HT-29 (cell line): Measurements from ENCODE around the gene CALM1. TPM values are rescaled to one million over a fixed set of nuclear protein-coding genes. Genes with fewer than 3 reads are reported as not detected.

Experiments used
- DNase-seq: peaks from one replicate; pipeline ENCODE4 v3.0.0-alpha.2; 2015; ENCODE audit warnings: low spot score
- total RNA-seq: library from RNA; depleted of rRNA; stranded (reverse); fragments of >200 nt; shearing (Covaris generic); gene quantifications from 2 replicates; pipeline ENCODE4 v1.2.3, GENCODE V29; 2014; rRNA removed

The CALM1 gene
- total RNA-seq: 735 and 752 TPM in 2 replicates

DNA sequence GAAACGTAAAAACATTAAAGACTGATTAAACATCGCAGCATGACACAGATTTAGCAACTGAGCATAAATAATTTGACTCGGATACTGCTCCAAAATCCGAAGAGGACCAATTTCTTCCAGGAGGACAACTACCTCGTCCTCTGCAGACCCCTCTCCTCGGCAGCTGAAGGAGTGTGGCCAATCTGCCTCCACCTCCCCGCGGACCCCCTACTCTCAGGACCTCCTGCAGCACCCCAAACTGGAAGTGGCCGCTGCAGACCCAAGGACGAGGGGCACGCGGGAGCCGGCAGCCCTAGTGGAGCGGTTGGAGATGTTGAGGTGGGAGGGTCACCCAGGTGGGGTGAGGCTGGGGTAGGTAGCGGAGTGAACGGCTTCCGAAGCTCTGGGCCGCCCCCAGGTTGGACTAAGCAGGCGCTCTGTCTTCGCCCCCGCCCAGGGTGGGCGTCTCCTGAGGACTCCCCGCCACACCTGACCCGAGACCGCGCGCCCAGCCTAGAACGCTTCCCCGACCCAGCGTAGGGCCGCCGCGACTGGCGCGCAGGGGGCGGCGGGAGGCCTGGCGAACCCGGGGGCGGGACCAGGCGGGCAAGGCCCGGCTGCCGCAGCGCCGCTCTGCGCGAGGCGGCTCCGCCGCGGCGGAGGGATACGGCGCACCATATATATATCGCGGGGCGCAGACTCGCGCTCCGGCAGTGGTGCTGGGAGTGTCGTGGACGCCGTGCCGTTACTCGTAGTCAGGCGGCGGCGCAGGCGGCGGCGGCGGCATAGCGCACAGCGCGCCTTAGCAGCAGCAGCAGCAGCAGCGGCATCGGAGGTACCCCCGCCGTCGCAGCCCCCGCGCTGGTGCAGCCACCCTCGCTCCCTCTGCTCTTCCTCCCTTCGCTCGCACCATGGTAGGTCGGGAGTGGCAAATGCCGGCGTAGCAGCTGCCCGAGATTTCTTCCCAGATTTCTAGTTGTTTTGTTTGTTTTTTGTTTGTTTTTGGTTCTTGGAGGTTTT is at the start of gene CALM1:
CALM1 (plus strand) TSS at position 689 of the 999 bp plus-strand sequence; CDS start at position 891, 202 bp downstream.
- DNase-seq: peak; percentile 70

DNA sequence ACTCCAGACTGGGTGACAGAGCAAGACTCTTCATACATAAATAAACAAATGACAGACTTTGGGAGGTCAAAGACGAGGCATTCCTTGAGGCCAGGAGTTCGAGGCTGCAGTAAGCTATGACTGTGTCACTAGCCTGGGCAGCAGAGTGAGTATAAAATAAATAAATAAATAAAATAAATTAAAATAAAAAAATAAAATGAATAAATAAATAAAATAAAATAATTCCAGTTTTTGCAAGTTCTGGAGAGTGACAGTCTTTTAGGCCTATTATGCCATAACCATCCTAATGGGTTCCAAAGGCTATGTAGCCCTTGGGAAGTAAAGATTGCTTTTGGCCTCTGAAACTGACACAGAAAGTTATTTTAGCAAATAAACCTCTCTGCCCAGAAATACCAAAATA is 48.6 kb upstream of the CALM1 start:
- DNase-seq: no peak

DNA sequence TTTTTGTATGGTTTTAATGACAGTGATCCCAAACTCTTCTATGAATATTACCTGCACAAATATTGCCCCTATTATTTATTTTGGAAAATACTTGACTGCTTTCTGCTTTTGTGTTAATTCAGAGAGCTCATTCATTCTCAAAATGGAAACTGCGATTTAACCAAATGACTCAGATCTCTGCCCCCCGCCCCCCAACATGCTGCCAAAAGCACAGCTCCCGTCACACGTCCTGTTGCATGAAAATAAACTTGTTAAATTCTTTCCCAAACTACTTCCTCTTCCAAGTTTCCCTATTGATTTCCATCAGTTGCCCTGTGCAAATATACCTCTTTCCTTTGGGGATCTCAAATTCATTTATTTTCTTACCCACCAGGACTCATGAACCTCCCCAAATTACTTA is 47.1 kb upstream of the CALM1 start:
- DNase-seq: no peak

DNA sequence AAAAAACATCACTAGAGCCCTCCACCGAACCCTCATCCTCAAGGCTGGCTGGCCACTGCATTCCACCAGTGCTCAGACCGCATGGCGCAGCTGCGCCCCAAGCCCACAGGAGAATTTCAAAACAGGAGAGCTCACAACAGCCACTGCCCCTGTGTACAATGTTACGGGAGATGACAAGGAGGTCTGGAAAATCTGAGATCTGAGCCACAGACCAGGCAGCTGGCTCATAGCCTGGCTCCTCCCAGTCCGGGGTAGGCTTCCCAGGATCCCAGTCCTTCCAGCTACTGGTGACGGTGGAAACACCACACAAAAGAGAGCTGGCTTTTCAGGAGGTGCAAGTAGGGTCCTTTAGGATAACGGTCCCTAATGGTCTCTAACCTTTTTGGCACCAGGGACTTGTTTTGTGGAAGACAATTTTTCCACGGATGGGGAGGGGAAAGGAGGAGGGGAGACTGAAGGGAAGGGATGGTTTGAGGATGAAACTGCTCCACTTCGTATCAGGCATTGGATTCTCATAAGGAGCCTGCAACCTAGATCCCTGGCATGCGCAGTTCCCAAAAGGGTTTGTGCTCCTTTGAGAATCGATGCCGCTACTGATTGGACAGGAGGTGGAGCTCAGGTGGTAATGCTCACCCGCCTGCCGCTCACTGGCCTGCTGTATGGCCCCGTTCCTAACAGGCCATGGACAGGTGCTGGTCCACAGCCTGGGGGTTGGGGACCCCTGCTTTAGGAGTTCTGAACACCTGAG is 42.1 kb upstream of the CALM1 start:
- DNase-seq: no peak

DNA sequence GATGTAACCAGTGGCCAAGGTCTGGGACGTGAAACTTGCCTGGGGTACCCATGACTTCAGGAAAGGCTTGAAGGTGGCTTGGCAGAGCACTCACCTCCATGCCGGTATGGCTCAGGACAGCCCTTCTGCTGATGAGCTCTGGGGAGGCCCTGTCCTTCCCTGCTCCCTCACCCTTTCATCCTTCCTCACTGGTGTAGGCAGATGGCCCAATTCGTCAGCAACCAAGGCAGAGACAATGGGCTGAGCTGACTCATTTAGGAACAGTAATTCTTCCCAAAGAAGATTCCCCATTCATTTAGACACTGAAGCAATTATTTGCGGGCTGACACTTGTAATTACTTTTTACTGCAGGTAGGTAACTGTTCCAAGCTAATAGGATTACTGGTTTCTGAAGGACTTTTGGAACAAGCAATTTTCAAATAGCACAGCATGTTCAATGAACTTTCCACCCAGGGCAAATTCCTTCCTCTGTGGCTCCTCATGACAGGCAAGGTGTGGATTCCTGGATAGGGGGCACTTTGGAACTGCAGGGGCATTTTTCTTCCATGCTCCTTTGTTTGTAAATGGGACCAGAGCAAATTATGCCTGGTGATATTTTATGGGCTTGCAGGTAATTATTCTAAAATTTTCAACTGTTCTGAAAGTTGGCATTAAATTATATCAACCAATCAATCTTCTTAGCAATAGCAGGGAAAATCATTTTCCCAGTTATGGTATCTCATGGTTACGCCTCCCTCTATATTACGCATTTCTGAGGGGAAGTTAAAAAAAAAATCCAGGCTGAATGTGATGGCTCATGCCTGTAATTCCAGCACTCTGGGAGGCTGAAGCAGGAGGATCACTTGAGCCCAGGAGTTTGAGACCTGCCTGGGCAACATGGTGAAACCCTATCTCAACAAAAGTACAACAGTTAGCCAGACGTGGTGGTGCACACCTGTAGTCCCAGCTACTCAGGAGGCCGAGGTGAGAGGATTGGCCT is 41.0 kb upstream of the CALM1 start:
- DNase-seq: no peak

DNA sequence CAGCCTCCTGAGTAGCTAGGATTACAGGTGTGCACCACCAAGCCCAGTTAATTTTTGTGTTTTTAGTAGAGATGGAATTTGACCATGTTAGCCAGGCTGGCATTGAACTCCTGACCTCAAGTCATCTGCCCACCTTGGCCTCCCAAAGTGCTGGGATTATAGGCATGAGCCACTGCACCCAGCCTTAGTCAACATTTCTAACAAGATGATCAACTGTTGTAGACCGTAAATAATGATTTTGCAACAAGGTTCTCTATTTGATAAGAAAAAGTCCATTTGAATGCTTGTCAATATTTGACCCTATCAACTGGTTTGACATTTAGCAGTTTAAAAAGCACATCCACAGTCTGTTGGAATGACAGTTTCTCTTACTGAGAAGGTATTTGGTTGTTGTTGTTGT is 39.9 kb upstream of the CALM1 start:
- no peak for DNase-seq

DNA sequence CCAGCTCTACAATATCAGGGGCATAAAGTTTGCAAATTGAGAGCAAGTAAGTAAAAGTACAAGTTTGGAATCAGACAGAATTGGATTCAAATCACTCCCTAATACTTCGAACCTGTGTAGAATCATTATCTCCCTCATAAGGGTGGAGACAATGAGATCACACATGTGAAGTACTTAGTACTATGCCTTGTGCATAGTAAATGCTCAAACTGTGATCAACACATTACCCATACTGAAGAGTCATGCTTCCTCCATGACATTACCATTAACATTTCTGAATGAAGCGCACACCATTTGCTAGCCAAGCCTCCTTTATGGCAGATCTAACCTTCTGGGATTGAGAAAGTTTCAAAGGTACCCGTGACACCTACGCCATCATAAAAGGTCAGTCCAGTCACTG is 38.5 kb upstream of the CALM1 start:
- DNase-seq: no peak

DNA sequence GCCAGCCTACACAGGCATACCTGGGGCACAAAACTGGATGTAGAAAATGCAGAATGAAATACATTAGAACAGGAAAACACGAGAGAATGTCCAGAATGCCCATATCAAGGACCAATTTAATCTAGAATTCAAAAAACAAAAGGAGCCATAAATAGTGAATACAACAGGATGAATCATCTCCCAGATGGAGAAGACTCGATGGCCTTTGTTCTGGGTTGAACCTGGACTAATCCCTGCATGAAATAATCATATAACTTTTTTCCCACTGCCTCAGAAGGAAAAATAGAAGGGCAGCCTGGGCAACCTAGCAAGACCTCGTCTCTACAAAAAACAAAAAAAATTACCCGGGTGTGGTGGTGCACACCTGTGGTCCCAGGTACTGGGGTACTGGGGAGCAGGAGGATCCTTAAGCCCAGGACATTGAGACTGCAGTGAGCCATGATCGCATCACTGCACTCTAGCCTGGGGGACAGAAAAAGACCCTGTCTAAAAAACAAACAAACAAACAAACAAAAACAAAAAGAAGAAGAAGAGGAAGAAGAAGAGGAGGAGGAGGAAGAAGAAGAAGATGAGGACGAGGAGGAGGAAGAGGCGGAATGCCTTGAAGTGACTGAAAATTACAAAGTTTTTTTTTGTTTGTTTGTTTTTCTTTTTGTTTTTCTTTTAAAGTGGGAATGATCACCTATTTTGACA is 34.8 kb upstream of the CALM1 start:
- DNase-seq: no peak

DNA sequence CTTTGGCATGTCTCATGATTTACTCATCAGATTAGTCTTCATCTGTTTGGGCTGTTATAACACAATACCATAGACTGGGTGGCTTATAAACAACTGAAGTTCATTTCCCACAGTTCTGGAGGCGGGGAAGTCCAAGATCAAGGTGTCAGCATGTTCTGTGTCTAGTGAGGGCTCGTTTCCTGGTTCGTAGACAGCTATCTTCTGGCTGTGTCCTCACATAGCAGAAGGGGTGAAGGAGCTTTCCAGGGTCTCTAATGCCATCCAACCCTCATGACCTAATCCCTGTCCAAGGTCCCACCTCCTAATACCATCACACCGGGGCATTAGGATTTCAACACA is 34.3 kb upstream of the CALM1 start:
- DNase-seq: no peak

DNA sequence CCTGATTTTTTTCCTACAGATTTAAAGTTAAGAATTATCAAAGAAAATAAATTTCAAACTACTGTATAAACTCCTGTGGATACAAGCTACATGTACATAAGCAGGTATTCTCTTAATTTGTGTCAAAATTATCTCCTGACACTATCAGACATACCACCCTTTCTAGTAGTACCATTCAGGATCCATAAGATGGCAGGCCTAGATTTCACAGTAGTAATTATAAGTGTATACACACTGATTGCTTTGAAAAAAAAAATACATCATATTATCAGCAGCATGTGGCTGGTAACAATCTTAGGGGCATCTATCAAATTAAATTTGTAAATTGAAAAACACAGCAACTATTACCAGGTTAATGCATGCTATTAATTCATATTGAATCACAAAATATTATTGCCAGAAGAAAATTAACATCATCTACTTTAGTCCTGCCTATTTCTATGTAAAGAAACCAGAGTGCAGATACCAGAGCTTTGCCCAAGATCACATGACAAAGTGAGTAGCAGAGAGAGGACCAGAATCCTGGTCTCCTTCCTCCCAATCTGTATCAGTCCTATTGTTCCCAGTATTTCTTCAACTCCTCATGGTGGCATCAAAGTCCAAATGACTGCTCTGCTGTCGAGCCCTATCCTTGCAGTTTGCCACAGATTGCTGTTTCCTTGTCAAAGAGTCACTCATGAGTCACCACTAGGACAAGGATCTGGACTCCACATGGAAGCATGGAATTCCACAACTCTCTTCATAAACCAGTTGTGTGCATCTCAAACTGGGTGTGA is 27.7 kb upstream of the CALM1 start:
- DNase-seq: peak; percentile 52

DNA sequence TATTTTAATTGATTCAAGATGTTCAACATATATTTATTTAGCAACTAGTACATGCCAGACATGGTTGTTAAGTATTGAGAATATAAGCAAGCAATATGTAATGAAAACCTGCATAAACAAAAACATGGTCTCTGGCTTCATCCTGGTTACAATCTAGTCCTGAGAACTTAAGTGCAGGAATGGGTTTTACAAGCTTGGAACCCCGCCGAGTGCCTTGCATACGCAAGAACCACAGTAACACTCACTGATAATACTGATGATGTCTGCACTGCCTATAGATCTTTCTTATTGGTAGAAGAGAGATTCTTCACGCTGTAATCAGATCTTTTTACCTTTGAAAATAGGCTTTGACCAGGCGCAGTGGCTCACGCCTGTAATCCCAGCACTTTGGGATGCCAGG is 22.9 kb upstream of the CALM1 start:
- DNase-seq: peak; percentile 27

DNA sequence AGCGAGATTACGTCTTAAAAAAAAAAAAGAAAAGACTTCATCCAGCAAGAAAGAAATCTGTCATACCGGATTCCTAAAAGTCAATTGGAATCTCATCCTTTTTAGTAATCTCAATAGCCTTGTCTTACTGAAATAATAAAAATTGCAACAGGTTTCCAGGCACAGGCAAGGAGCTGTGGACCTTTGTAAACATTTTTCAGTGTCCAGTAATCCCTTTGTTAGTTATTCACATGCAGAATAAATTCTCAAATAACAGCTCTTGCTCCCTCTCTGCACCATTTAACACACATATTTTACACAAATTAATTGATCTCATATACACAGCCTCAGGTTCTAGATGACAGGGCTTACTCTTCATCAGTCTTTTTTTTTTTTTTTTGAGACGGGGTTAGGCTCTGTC is 22.0 kb upstream of the CALM1 start:
- DNase-seq: no peak

DNA sequence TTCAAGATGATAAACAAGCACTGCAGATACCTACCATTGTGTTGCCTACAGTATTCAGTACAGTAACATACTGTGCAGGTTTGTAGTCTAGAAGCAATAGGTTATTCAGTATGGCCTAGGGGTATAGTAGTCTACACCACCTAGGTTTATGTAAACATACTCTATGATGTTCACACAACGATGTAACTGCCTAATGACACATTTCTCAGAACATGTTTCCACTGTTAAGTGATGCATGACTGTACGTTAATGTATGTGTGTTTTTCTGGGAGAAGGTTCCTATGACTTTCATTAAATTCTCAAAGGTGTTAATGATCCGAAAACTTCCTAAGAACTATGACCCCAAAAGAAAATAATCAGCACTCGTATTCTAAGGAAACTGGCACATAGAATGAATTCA is 20.9 kb upstream of the CALM1 start:
- DNase-seq: no peak

DNA sequence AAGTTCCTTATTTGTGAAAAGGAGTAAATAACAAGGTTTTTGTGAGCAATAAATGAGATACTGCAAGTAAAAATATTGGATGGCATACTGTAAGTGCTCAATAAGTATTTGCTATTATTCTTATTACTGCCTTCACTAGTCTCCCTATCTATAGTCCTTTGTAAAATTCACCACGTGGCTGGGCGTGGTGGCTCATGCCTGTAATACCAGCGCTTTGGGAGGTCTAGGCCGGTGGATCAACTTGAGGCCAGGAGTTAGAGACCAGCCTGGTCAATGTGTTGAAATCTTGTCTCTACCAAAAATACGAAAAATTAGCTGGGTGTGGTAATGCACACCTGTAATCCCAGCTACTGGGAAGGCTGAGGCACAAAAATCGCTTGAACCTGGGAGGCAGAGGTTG is 18.6 kb upstream of the CALM1 start:
- DNase-seq: no peak

DNA sequence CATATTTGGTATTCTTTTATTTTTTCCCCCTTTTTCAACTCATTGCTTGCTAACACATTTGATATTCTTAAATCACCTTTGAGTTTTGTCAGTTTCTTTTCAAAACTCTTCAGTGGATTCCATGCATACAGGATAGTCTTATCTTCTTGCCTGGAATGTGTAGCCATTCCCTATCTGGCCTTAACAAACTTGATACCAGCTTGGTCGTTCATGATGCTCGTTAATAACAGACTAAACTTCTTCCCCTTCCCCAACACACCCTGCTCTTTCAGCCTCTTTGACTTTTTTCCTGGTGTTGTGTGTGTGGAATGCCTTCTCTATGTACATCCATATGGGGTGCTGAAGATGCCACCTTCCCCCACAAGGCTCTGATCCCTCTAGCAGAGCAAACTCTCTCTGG is 17.7 kb upstream of the CALM1 start:
- DNase-seq: no peak

DNA sequence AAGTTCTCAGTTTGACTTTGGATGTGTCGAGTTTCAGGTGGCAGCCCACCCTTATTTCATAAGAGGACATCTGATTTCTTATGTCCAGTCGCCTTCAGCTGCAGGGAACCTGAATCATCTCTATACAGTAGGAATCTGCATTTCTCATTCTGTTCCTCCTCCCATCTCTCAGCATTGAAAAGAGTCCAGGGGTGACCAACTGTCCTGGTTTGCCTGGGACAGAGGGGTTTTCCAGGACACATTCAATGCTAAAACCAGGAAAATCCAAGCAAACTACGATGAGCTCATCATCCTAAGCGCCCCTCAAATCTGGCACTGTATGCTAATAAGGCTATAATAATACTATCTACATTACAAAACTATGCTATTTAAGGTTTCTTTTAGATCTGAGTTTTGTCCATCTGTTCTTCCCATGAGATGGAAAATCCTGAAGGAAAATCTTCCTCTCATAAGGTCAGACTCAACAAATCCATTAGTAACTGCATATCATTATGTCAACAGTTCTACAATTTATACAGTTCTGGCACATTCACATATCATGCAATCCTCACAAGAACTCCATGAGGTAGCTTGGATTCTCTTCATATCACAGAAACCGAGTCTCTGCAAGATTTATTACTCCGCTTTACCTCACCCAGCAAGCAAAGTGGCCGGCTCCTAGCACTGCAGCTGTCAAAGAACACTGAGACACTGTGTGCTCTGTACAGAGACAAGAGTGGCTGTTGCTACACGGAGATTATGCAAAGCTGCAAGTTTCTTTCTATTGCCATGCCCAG is 15.6 kb upstream of the CALM1 start:
- no peak for DNase-seq

DNA sequence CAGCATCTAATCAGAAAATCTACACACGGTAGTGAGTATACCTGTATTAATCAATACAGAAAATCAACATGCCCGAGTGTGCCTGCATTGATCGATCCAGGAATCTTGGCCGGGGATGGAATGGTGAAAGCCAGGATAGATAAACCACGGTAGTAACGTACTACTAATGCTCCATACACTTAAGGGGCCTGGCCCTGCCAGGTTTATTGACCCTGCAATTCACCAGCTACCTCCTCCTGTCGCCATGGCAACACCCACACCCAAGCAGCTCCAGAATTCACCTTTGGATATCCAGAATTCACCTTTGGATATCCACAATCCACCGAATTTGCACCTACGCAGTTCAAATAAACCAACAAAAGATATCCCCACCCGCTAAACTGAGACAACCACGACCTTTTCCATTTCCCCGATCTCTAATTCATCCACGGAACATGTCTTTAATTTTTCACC is 14.8 kb upstream of the CALM1 start:
- peak; percentile 65 for DNase-seq

DNA sequence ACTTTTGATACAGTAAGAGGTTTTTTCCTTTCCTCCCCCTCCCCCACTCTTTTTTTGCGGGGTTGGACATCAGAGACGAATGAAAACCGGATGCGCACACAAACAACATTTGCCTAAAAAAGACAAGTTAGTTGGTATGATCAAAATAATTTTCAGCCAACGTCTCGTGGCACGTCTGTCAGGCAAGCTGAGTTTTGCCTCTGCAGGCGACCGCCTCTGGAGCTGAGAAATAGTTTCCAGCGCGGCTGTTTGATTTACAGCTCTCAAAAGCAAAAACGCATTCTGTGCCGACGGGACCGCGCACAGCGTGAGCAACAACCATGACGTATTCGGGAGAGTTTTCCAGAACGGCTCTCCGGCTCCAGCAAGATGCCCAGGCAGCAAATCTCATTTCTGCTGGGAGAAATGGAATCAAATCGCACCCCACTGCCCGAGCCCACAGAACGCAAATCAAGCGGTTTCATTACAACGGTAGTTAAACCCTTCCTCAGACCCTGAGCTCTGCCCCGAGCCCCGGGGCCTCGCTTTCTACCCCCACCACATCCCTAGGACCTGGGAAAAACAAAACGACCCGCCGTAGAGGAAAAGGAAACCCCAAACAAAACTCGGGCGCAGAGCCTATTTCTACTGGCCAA is 14.2 kb upstream of the CALM1 start:
- DNase-seq: peak; percentile 54
